Prostate gland (tissue), 2 donors: ENCODE data around the gene TSKS. TPM values are rescaled to one million over a fixed set of nuclear protein-coding genes. Genes with fewer than 3 reads are reported as not detected.

Experiments
- DNase-seq: peaks from one replicate; pipeline ENCODE4 v3.0.0-alpha.2; 2019; ENCODE audit warnings: low spot score
- H3K27ac ChIP-seq, 2 donors: fragments of 200-600 bp; sonication (generic); 2 replicates each; pipeline ENCODE4 v1.5.1; 2017 to 2019
- H3K27me3 ChIP-seq: fragments of 200-600 bp; sonication (generic); replicated peaks from 2 replicates; pipeline ENCODE4 v1.5.1; 2019; ENCODE audit not compliant: insufficient read depth
- H3K36me3 ChIP-seq, 2 donors: fragments of 200-600 bp; sonication (generic); 1 replicate in 1 of 2; 2 replicates in 1 of 2; pipeline versions ENCODE4 v1.5.1 to v1.8.1; 2017 to 2019
- H3K4me1 ChIP-seq: fragments of 200-600 bp; sonication (generic); replicated peaks from 2 replicates; pipeline ENCODE4 v1.5.1; 2019
- H3K4me3 ChIP-seq, 2 donors: fragments of 200-600 bp; sonication (generic); 2 replicates each; pipeline ENCODE4 v1.5.1; 2017 to 2019
- H3K9me3 ChIP-seq: fragments of 200-600 bp; sonication (generic); 2 replicates; pipeline ENCODE4 v1.5.1; 2017
- CTCF ChIP-seq, 4 experiments: fragments of 200-600 bp in 2 of 4; fragments of 450-650 bp in 2 of 4; sonication (generic) in 2 of 4; IDR thresholded peaks; 1 replicate in 3 of 4; 2 replicates in 1 of 4; pipeline ENCODE4 v1.5.1; 2016 to 2019; ENCODE audit warnings: antibody characterized with exemption in 4 of 4, mild to moderate bottlenecking in 2 of 4, moderate library complexity in 2 of 4
- POLR2A ChIP-seq: fragments of 450-650 bp; IDR thresholded peaks from one replicate; pipeline ENCODE4 v1.6.1; 2016; ENCODE audit warnings: antibody characterized with exemption, mild to moderate bottlenecking
- POLR2AphosphoS5 ChIP-seq: sonication (generic); formaldehyde crosslinking; IDR thresholded peaks from one replicate; pipeline ENCODE4 v1.6.1; 2017; ENCODE audit warnings: antibody characterized with exemption
- WGBS: methylation state at CpG from one replicate; pipeline ENCODE4 v1.1.5; 2018; 5-methylcytosine and 5-hydroxymethylcytosine counted together
- intact Hi-C: fragments of 100-400 bp; cut with DNase I; formaldehyde crosslinking; loops from one replicate; pipeline ENCODE4 v1.14.2; 2022
- total RNA-seq, 2 donors: library from RNA; depleted of rRNA; stranded (reverse); fragments of >200 nt; gene quantifications; one replicate each; pipeline ENCODE4 v1.1.0, GENCODE V29; 2016

The TSKS gene
- total RNA-seq, 2 donors from 2014 or later = 10.6 TPM; not detected in 1

GRCh38 chr19:49710372-49710951, 52.6 kb downstream of the TSKS start:
- no peaks in the 10 kb centered on the region for H3K9me3 ChIP-seq
- WGBS = 95% methylated on average over 20 of the region's 20 CpGs
- H3K36me3 ChIP-seq = no peaks in the 10 kb centered on the region
- intact Hi-C loops = no loop called here
- H3K4me3 ChIP-seq = no peak overlapping the region
- DNase-seq = no peak
- TF ChIP-seq CTCF (IDR thresholded peaks at IDR 0.05) (no peak), POLR2AphosphoS5 (no peak), POLR2A (no peak)
- no peak overlapping the region for H3K27ac ChIP-seq
- no peaks in the 10 kb centered on the region for H3K27me3 ChIP-seq
- no peaks in the 10 kb centered on the region for H3K4me1 ChIP-seq

- WGBS = 90% methylated on average over 16 of the region's 16 CpGs
- no peak overlapping the region for H3K4me3 ChIP-seq
- intact Hi-C loops = no loop called here
- H3K27ac ChIP-seq = no peak overlapping the region
- H3K27me3 ChIP-seq = no peaks in the 10 kb centered on the region
- H3K4me1 ChIP-seq = no peaks in the 10 kb centered on the region
- H3K36me3 ChIP-seq = no peaks in the 10 kb centered on the region
- TF ChIP-seq CTCF (IDR thresholded peaks at IDR 0.05) = no peak
- TF ChIP-seq POLR2A = no peak
- no peak for TF ChIP-seq POLR2AphosphoS5
- H3K9me3 ChIP-seq = no peaks in the 10 kb centered on the region
- no peak for DNase-seq
These were observed 57.2 kb downstream of the TSKS start for GRCh38 chr19:49705919-49706318.

GRCh38 chr19:49704888-49705642, 58.0 kb downstream of the TSKS start:
- intact Hi-C loops = no loop called here
- no peaks in the 10 kb centered on the region for H3K4me1 ChIP-seq
- no peaks in the 10 kb centered on the region for H3K36me3 ChIP-seq
- 93% methylated on average over 22 of the region's 22 CpGs for WGBS
- H3K4me3 ChIP-seq = no peak overlapping the region
- no peak overlapping the region for H3K27ac ChIP-seq
- DNase-seq = no peak
- no peaks in the 10 kb centered on the region for H3K9me3 ChIP-seq
- no peaks in the 10 kb centered on the region for H3K27me3 ChIP-seq
- TF ChIP-seq POLR2AphosphoS5 (no peak), POLR2A (no peak), CTCF (IDR thresholded peaks at IDR 0.05) (no peak)

GRCh38 chr19:49701271-49701786, 61.8 kb downstream of the TSKS start:
- intact Hi-C loops = no loop called here

More at GRCh38 chr19:49701271-49701786, 61.8 kb downstream of the TSKS start:
- Histone ChIP-seq H3K36me3 (no peaks in the 10 kb centered on the region), H3K27ac (no peak overlapping the region), H3K27me3 (no peaks in the 10 kb centered on the region), H3K9me3 (no peaks in the 10 kb centered on the region), H3K4me1 (no peaks in the 10 kb centered on the region), H3K4me3 (no peak overlapping the region)
- WGBS = 67% methylated on average over 40 of the region's 40 CpGs
- TF ChIP-seq CTCF (IDR thresholded peaks at IDR 0.05) (no peak), POLR2A (no peak), POLR2AphosphoS5 (no peak)
- no peak for DNase-seq
